ENCODE results near the gene CLSTN1. TPM values are rescaled to one million over a fixed set of nuclear protein-coding genes. Genes with fewer than 3 reads are reported as not detected.

Gene CLSTN1
- total RNA-seq, 1 donor from 2014 or later: 71.0 TPM

GRCh38 chr1:9746651-9747050 lies 77.1 kb downstream of the CLSTN1 start:
- no peaks in the 10 kb centered on the region for H3K9me3 ChIP-seq
- intact Hi-C loops (cut with DNase I): no loop called here
- no peaks in the 10 kb centered on the region for H3K27me3 ChIP-seq
- H3K4me3 ChIP-seq: no peak overlapping the region
- peaks cover 73% of the 10 kb centered on the region for H3K36me3 ChIP-seq
- no peaks in the 10 kb centered on the region for H3K4me1 ChIP-seq
- DNase-seq: no peak
- no peak overlapping the region for H3K27ac ChIP-seq
- ATAC-seq: peak; percentile 47
- no peak for TF ChIP-seq CTCF (IDR thresholded peaks at IDR 0.05)

GRCh38 chr1:9746211-9746610 lies 77.6 kb downstream of the CLSTN1 start:
- H3K27ac ChIP-seq: no peak overlapping the region
- no peaks in the 10 kb centered on the region for H3K27me3 ChIP-seq
- intact Hi-C loops (cut with DNase I): no loop called here
- no peaks in the 10 kb centered on the region for H3K4me1 ChIP-seq
- no peak for TF ChIP-seq CTCF (IDR thresholded peaks at IDR 0.05)
- H3K36me3 ChIP-seq: peaks cover 74% of the 10 kb centered on the region
- H3K9me3 ChIP-seq: no peaks in the 10 kb centered on the region
- no peak overlapping the region for H3K4me3 ChIP-seq
- DNase-seq (no peak), ATAC-seq (no peak)

- intact Hi-C loops (cut with DNase I): no loop called here
- Histone ChIP-seq H3K4me1 (no peaks in the 10 kb centered on the region), H3K27me3 (no peaks in the 10 kb centered on the region), H3K36me3 (peaks cover 73% of the 10 kb centered on the region), H3K27ac (no peak overlapping the region), H3K4me3 (no peak overlapping the region), H3K9me3 (no peaks in the 10 kb centered on the region)
- TF ChIP-seq CTCF (IDR thresholded peaks at IDR 0.05): no peak
- ATAC-seq (peak; percentile 9), DNase-seq (no peak)
Observed at GRCh38 chr1:9744106-9744799, 79.5 kb downstream of the CLSTN1 start.

- H3K4me3 ChIP-seq: no peak overlapping the region
- no peaks in the 10 kb centered on the region for H3K4me1 ChIP-seq
- TF ChIP-seq CTCF (IDR thresholded peaks at IDR 0.05): no peak
- H3K36me3 ChIP-seq: peaks cover 95% of the 10 kb centered on the region
- H3K9me3 ChIP-seq: no peaks in the 10 kb centered on the region
- no peak for ATAC-seq
- no peak overlapping the region for H3K27ac ChIP-seq
- H3K27me3 ChIP-seq: no peaks in the 10 kb centered on the region
- intact Hi-C loops (cut with DNase I): no loop called here
- DNase-seq: no peak
Observed at GRCh38 chr1:9737671-9738070, 86.1 kb downstream of the CLSTN1 start.

GRCh38 chr1:9737057-9737456 lies 86.7 kb downstream of the CLSTN1 start:
- ATAC-seq: peak; percentile 77
- no peak for TF ChIP-seq CTCF (IDR thresholded peaks at IDR 0.05)
- Histone ChIP-seq H3K4me3 (no peak overlapping the region), H3K27me3 (no peaks in the 10 kb centered on the region), H3K4me1 (no peaks in the 10 kb centered on the region), H3K27ac (no peak overlapping the region), H3K36me3 (peaks cover 95% of the 10 kb centered on the region), H3K9me3 (no peaks in the 10 kb centered on the region)
- no peak for DNase-seq
- intact Hi-C loops (cut with DNase I): no loop called here

- no peak for ATAC-seq
- Histone ChIP-seq H3K27me3 (no peaks in the 10 kb centered on the region), H3K36me3 (peaks cover 95% of the 10 kb centered on the region), H3K4me3 (no peak overlapping the region), H3K4me1 (no peaks in the 10 kb centered on the region), H3K27ac (no peak overlapping the region), H3K9me3 (no peaks in the 10 kb centered on the region)
- no peak for DNase-seq
- intact Hi-C loops (cut with DNase I): no loop called here
- TF ChIP-seq CTCF (IDR thresholded peaks at IDR 0.05): no peak
Observed at GRCh38 chr1:9736241-9736640, 87.5 kb downstream of the CLSTN1 start.
